Measurements from ENCODE around the gene GPX7. TPM values are rescaled to one million over a fixed set of nuclear protein-coding genes. Genes with fewer than 3 reads are reported as not detected.

GPX7 gene
- total and polyA plus RNA-seq, 7 donors = 2.5 to 49.3 (median 17.0) TPM

DNA sequence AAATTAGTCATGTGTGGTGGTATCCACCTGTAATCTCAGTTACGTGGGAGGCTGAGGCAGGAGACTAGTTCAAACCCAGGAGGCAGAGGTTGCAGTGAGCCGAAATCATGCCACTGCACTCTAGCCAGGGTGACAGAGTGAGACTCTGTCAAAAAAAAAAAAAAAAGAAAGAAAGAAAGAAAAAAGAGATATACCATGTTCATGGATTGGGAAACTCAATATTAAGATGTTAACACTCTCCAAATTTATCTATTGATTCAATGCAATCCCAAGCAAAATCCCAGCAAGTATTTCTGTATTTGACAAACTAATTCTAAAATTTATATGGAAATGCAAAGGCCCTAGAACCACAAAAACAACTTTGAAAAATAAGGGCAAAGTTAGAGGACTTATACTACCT, 19.8 kb downstream of the GPX7 start:
- H3K27me3 ChIP-seq = no peaks in the 10 kb centered on the region
- no peaks in the 10 kb centered on the region for H3K36me3 ChIP-seq
- TF ChIP-seq POLR2A (IDR thresholded peaks at IDR 0.05) (no peak), POLR2AphosphoS5 (IDR thresholded peaks at IDR 0.05) (no peak), EP300 (IDR thresholded peaks at IDR 0.05) (no peak)
- TF ChIP-seq, protein P1, sequence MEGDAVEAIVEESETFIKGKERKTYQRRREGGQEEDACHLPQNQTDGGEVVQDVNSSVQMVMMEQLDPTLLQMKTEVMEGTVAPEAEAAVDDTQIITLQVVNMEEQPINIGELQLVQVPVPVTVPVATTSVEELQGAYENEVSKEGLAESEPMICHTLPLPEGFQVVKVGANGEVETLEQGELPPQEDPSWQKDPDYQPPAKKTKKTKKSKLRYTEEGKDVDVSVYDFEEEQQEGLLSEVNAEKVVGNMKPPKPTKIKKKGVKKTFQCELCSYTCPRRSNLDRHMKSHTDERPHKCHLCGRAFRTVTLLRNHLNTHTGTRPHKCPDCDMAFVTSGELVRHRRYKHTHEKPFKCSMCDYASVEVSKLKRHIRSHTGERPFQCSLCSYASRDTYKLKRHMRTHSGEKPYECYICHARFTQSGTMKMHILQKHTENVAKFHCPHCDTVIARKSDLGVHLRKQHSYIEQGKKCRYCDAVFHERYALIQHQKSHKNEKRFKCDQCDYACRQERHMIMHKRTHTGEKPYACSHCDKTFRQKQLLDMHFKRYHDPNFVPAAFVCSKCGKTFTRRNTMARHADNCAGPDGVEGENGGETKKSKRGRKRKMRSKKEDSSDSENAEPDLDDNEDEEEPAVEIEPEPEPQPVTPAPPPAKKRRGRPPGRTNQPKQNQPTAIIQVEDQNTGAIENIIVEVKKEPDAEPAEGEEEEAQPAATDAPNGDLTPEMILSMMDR (IDR thresholded peaks at IDR 0.05) = no peak
- H3K27ac ChIP-seq = no peak overlapping the region
- 98% methylated on average over 2 of the region's 2 CpGs for WGBS, 2 donors
- no peaks in the 10 kb centered on the region for H3K4me1 ChIP-seq
- DNase-seq = no peak
- peaks cover 0 to 17% (median 5%) of the 10 kb centered on the region in 4 donors for H3K9me3 ChIP-seq
- intact Hi-C loops (cut with DNase I) = no loop called here
- H3K4me3 ChIP-seq = no peak overlapping the region

DNA sequence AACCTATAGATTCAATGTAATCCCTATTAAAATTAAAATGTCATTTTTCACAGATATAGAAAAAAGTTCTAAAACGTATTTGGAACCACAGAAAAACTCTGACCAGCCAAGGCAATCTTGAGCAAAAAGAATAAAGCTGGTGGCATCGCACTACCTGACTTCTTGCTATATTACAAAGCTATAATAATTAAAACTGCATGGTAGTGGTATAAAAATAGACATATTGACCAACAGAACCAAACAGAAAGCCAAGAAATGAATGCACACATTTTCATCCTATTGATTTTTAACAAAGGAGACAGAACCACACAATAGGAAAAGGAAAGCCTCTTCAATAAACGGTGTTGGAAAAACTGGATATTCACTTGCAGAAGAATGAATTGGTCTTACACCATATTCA, 21.6 kb downstream of the GPX7 start:
- Histone ChIP-seq H3K36me3 (no peaks in the 10 kb centered on the region), H3K27ac (no peak overlapping the region), H3K4me1 (no peaks in the 10 kb centered on the region), H3K4me3 (no peak overlapping the region), H3K27me3 (no peaks in the 10 kb centered on the region), H3K9me3 (peaks cover 0 to 17% (median 5%) of the 10 kb centered on the region in 4 donors)
- intact Hi-C loops (cut with DNase I) = no loop called here
- no peak for DNase-seq
- WGBS, 2 donors = 88 to 95% methylated on average over 3 of the region's 3 CpGs
- no peak for TF ChIP-seq POLR2AphosphoS5 (IDR thresholded peaks at IDR 0.05)
- TF ChIP-seq, protein P1 (IDR thresholded peaks at IDR 0.05) = no peak
- TF ChIP-seq POLR2A (IDR thresholded peaks at IDR 0.05) = no peak
- TF ChIP-seq EP300 (IDR thresholded peaks at IDR 0.05) = no peak

DNA sequence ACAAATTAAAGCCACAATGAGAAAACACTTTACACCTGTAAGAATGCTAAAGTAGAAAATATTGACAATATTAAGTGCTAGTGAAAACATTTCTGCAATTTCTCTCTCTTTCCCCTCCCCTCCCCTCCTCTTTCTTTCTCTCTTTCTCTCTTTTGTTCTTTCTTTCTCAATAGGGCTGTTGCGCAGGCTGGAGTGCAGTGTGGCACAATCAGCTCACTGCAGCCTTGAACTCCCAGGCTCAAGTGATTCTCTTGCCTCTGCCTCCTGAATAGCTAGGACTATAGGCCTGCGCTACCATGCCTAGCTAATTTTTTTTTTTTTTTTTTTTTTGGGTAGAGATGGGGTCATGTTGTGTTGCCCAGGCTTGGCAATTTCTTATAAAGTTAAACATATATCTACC, 24.9 kb downstream of the GPX7 start:
- intact Hi-C loops (cut with DNase I) = no loop called here
- DNase-seq = no peak
- Histone ChIP-seq H3K4me3 (no peak overlapping the region), H3K36me3 (no peaks in the 10 kb centered on the region), H3K9me3 (peaks cover 0 to 9% (median 2%) of the 10 kb centered on the region in 4 donors), H3K27ac (no peak overlapping the region), H3K4me1 (no peaks in the 10 kb centered on the region), H3K27me3 (peaks cover 0 to 21% (median 3%) of the 10 kb centered on the region in 3 donors)
- TF ChIP-seq EP300 (IDR thresholded peaks at IDR 0.05) = no peak
- TF ChIP-seq POLR2A (IDR thresholded peaks at IDR 0.05) = no peak
- TF ChIP-seq, protein P1 (IDR thresholded peaks at IDR 0.05) = no peak
- TF ChIP-seq POLR2AphosphoS5 (IDR thresholded peaks at IDR 0.05) = no peak
- WGBS, 2 donors = 94 to 95% methylated on average over 2 of the region's 2 CpGs

DNA sequence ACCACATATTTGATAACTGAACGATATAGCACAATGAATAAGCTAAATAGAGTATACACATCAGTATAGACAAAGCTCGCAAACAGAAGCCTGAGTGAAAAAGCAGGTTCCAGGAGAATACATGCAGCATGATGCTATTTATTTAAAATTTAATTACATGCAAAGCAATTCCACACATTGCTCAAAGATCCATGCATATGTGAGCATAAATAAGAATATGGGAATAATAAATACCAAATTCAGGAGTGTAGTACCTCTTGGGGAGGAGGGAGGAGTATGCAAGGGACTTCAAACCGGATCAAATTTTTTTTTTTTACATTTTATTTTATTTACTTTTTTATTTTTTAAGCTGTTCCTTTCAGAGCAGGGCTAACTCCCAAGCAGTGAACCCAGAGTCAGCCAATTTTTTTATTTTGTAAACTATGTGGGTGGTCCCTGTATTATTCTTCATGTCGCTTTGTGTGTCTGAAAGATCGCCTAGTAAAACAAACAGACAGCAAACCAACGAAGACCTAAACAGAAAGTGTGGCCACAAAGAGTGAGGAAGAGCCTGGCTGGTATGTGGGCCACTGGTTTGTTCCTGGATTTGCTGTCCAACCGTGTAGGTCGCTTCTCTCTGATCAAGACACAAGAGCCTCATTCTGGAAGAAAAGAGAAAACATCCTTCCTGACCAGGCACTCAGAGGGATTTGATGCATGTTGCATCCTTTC, 26.6 kb downstream of the GPX7 start:
- no peak overlapping the region for H3K27ac ChIP-seq
- 49 to 72% methylated on average over 8 of the region's 8 CpGs for WGBS, 2 donors
- intact Hi-C loops (cut with DNase I) = no loop called here
- no peak for DNase-seq
- H3K4me3 ChIP-seq = no peak overlapping the region
- H3K27me3 ChIP-seq = peaks cover 16 to 38% (median 20%) of the 10 kb centered on the region in 3 donors
- TF ChIP-seq POLR2AphosphoS5 (IDR thresholded peaks at IDR 0.05) = no peak
- no peak for TF ChIP-seq POLR2A (IDR thresholded peaks at IDR 0.05)
- TF ChIP-seq, protein P1 (IDR thresholded peaks at IDR 0.05) = no peak
- TF ChIP-seq EP300 (IDR thresholded peaks at IDR 0.05) = no peak
- H3K4me1 ChIP-seq = peaks cover 0 to 13% (median 10%) of the 10 kb centered on the region in 4 donors
- H3K36me3 ChIP-seq = no peaks in the 10 kb centered on the region
- no peaks in the 10 kb centered on the region for H3K9me3 ChIP-seq

DNA sequence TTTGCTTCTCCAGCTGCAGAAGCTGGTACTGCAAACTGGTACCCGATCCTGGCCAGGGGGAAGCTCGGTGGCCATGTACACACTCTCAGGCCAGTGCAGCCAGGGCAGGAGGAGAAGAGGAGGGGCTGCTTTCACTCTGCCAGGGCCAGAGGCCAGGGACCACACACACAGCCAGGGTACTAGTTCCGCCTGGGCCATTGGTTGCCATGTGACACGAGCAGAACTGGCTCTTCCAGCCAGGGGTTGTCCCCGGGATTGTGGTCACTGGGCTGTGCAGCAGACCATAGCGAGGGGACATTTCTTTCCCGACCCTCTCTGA, 27.1 kb downstream of the GPX7 start:
- Histone ChIP-seq H3K9me3 (no peaks in the 10 kb centered on the region), H3K27ac (no peak overlapping the region), H3K36me3 (no peaks in the 10 kb centered on the region), H3K4me1 (peaks cover 0 to 13% (median 10%) of the 10 kb centered on the region in 4 donors), H3K27me3 (peaks cover 16 to 43% (median 25%) of the 10 kb centered on the region in 3 donors), H3K4me3 (no peak overlapping the region)
- WGBS, 2 donors = 40 to 59% methylated on average over 7 of the region's 7 CpGs
- no peak for DNase-seq
- no peak for TF ChIP-seq POLR2A (IDR thresholded peaks at IDR 0.05)
- intact Hi-C loops (cut with DNase I) = no loop called here

Measured in sigmoid colon (tissue), 7 donors.